Ovary (tissue), 9 donors: ENCODE data around the gene SVEP1. TPM values are rescaled to one million over a fixed set of nuclear protein-coding genes. Genes with fewer than 3 reads are reported as not detected.

Experiments used
- DNase-seq, 5 donors: peaks; one replicate each; pipeline ENCODE4 v3.0.0-alpha.2; 2019 to 2020
- H3K27ac ChIP-seq, 2 donors: fragments of 200-600 bp; one replicate each; pipeline versions ENCODE4 v1.5.1 to v1.8.0; 2019 to 2022
- H3K27me3 ChIP-seq: fragments of 200-600 bp; one replicate; pipeline ENCODE4 v1.8.0; 2022
- H3K36me3 ChIP-seq: fragments of 200-600 bp; sonication (generic); one replicate; pipeline ENCODE4 v1.5.1; 2019
- H3K4me1 ChIP-seq: one replicate; pipeline ENCODE4 v1.8.1; 2013; ENCODE audit warnings: mild to moderate bottlenecking, moderate library complexity; ENCODE audit not compliant: insufficient read depth
- H3K4me3 ChIP-seq: fragments of 200-600 bp; sonication (generic); one replicate; pipeline ENCODE4 v1.5.1; 2017
- H3K9me3 ChIP-seq, 2 donors: fragments of 200-600 bp in 1 of 2; sonication (generic) in 1 of 2; one replicate each; pipeline versions ENCODE4 v1.5.1 to v1.8.1; 2013 to 2019; ENCODE audit warnings: mild to moderate bottlenecking in 1 of 2, moderate library complexity in 1 of 2
- CTCF ChIP-seq, 3 donors: fragments of 450-650 bp in 2 of 3; fragments of 200-600 bp in 1 of 3; IDR thresholded peaks; one replicate each; pipeline versions ENCODE4 v1.5.1 to v1.8.0; 2016 to 2022; ENCODE audit warnings: antibody characterized with exemption in 3 of 3, mild to moderate bottlenecking in 1 of 3
- EP300 ChIP-seq: sonication (generic); formaldehyde crosslinking; IDR thresholded peaks from one replicate; pipeline ENCODE4 v1.6.1; 2017; ENCODE audit warnings: antibody characterized with exemption
- POLR2A ChIP-seq: fragments of 450-650 bp; IDR thresholded peaks from one replicate; pipeline ENCODE4 v1.6.1; 2017; ENCODE audit warnings: antibody characterized with exemption, mild to moderate bottlenecking, moderate library complexity
- WGBS, 3 donors: extraction: QIAGEN DNeasy Blood & Tissue Kit in 1 of 3; methylation state at CpG; one replicate each; pipeline versions ENCODE4 v1.1.5 to v1.1.7; 2013 to 2017; 5-methylcytosine and 5-hydroxymethylcytosine counted together
- intact Hi-C, 4 donors: fragments of 100-400 bp; cut with DNase I; formaldehyde crosslinking; loops; one replicate each; pipeline versions ENCODE4 v1.11.0 to v1.15.1; 2022 to 2023
- polyA plus RNA-seq, 2 donors: library from polyadenylated mRNA; stranded (reverse); fragments of 200-250 nt in 1 of 2; fragments of 350-450 nt in 1 of 2; fragmentation: Illumina TruSeq in 1 of 2; extraction: RNeasy Lipid Tissue Mini Kit (QIAGEN cat#74804) in 1 of 2; gene quantifications; one replicate each; pipeline ENCODE4 v1.2.3, GENCODE V29; 2013 to 2014
- total RNA-seq, 7 donors: library from RNA; depleted of rRNA in 2 of 7; stranded (reverse); fragments of >200 nt in 2 of 7; fragmentation: NEBNext Ultra II Directional in 3 of 7; extraction: Animal tissue kit (Norgen Biotek cat#: 25700) in 3 of 7; gene quantifications; one replicate each; pipeline versions ENCODE4 v1.1.0 to v1.2.4, GENCODE V29; 2016 to 2023
- donor health status: DM: no; HTN: no; CAD: no; lungs with moderate emphysema.
- donor health status: DM: no; HTN: no; CAD: no.
- donor health status: Bipolar disorder and iron deficiency.
- donor health status: DM: yes; HTN: yes; CAD: no.
- donor health status: DM: no; HTN: no; CAD: no.
- donor health status: DM: yes; HTN: yes; CAD: no.

SVEP1 gene
- total and polyA plus RNA-seq, 9 donors = 0.40 to 23.1 (median 13.3) TPM

- Histone ChIP-seq H3K36me3 (no peaks in the 10 kb centered on the region), H3K4me3 (no peak overlapping the region), H3K4me1 (no peaks in the 10 kb centered on the region), H3K27me3 (no peaks in the 10 kb centered on the region), H3K9me3 (no peaks in the 10 kb centered on the region), H3K27ac (no peak overlapping the region)
- no peak for DNase-seq
- WGBS, 3 donors = 73 to 80% (median 74%) methylated on average over 2 of the region's 2 CpGs
- intact Hi-C loops = no loop called here
- TF ChIP-seq POLR2A = no peak
- no peak for TF ChIP-seq EP300
These were observed 222.0 kb downstream of the SVEP1 start for GRCh38 chr9:110357505-110357904.

- H3K27me3 ChIP-seq = no peaks in the 10 kb centered on the region
- 87 to 90% (median 90%) methylated on average over 4 of the region's 4 CpGs for WGBS, 3 donors
- DNase-seq = no peak
- H3K36me3 ChIP-seq = no peaks in the 10 kb centered on the region
- H3K4me1 ChIP-seq = no peaks in the 10 kb centered on the region
- intact Hi-C loops = no loop called here
- TF ChIP-seq EP300 (no peak), CTCF (IDR thresholded peaks at IDR 0.05) (no peak), POLR2A (no peak)
- no peaks in the 10 kb centered on the region for H3K9me3 ChIP-seq
- no peak overlapping the region for H3K4me3 ChIP-seq
- no peak overlapping the region for H3K27ac ChIP-seq
These were observed 222.7 kb downstream of the SVEP1 start for GRCh38 chr9:110356639-110357395.

GRCh38 chr9:110355911-110356310, 223.6 kb downstream of the SVEP1 start:
- no peak overlapping the region for H3K4me3 ChIP-seq
- intact Hi-C loops = no loop called here
- no peaks in the 10 kb centered on the region for H3K9me3 ChIP-seq
- no peak overlapping the region for H3K27ac ChIP-seq
- H3K4me1 ChIP-seq = no peaks in the 10 kb centered on the region
- TF ChIP-seq CTCF (IDR thresholded peaks at IDR 0.05) (no peak), EP300 (no peak), POLR2A (no peak)
- no peak for DNase-seq
- no peaks in the 10 kb centered on the region for H3K27me3 ChIP-seq
- 90 to 95% (median 91%) methylated on average over 2 of the region's 2 CpGs for WGBS, 3 donors
- H3K36me3 ChIP-seq = no peaks in the 10 kb centered on the region

GRCh38 chr9:110351009-110351467, 228.5 kb downstream of the SVEP1 start:
- Histone ChIP-seq H3K9me3 (no peaks in the 10 kb centered on the region), H3K4me3 (no peak overlapping the region), H3K4me1 (no peaks in the 10 kb centered on the region), H3K27ac (no peak overlapping the region), H3K36me3 (no peaks in the 10 kb centered on the region), H3K27me3 (no peaks in the 10 kb centered on the region)
- DNase-seq = no peak
- no peak for TF ChIP-seq CTCF (IDR thresholded peaks at IDR 0.05)
- TF ChIP-seq EP300 = no peak
- TF ChIP-seq POLR2A = no peak
- intact Hi-C loops = no loop called here
- 53 to 71% (median 69%) methylated on average over 1 of the region's 1 CpG for WGBS, 3 donors

- no peaks in the 10 kb centered on the region for H3K27me3 ChIP-seq
- H3K27ac ChIP-seq = no peak overlapping the region
- no peak for DNase-seq
- no peaks in the 10 kb centered on the region for H3K36me3 ChIP-seq
- no peaks in the 10 kb centered on the region for H3K4me1 ChIP-seq
- intact Hi-C loops = no loop called here
- TF ChIP-seq EP300 = no peak
- no peak overlapping the region for H3K4me3 ChIP-seq
- 27 to 62% (median 32%) methylated on average over 3 of the region's 3 CpGs for WGBS, 3 donors
- no peaks in the 10 kb centered on the region for H3K9me3 ChIP-seq
These were observed 233.2 kb downstream of the SVEP1 start for GRCh38 chr9:110346325-110346724.
